OCI-LY1 (cell line): ENCODE measurements around the gene KIAA2012.

Source experiments
- CTCF ChIP-seq: fragments of 200-600 bp; sonication (generic), shearing (Covaris generic); IDR thresholded peaks from 2 replicates; pipeline ENCODE4 v1.5.1; 2017; ENCODE audit warnings: mild to moderate bottlenecking, antibody characterized with exemption, low read length, moderate library complexity, mixed read lengths
- EZH2 ChIP-seq: fragments of 200-600 bp; sonication (generic), shearing (Covaris generic); IDR thresholded peaks from 2 replicates; pipeline ENCODE4 v1.8.0; 2017; ENCODE audit warnings: borderline replicate concordance, mixed run types, mild to moderate bottlenecking, antibody characterized with exemption, low read length, moderate library complexity, mixed read lengths

DNA sequence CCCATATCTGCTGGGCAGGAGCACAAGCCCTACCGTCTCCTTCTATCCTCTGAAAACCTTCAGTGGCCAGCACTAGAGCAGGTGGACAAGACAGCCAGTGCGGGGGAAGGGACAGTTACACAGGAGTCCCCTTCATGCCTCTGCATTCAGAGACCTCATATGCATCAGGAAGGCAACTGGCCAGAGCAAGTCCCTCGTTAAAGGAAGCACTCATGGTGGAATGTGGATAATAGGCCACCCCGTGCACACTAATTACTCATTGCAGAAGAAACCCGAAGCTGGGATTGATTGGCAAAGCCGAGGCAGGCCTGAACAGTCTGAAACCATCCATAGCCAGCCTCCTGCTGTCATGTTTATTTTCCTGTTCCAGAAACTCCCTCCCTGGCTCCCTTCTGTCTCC is 11.2 kb downstream of the KIAA2012 start:
- TF ChIP-seq CTCF (no peak), EZH2 (no peak)
